Stimulated activated naive CD4-positive, alpha-beta T cell (primary cell): ENCODE results near the gene CMSS1.

Experiments
- DNase-seq, 6 experiments: peaks; one replicate each; lab custom pipeline; 2025; lab: John Stamatoyannopoulos, UW

The CMSS1 gene

DNA sequence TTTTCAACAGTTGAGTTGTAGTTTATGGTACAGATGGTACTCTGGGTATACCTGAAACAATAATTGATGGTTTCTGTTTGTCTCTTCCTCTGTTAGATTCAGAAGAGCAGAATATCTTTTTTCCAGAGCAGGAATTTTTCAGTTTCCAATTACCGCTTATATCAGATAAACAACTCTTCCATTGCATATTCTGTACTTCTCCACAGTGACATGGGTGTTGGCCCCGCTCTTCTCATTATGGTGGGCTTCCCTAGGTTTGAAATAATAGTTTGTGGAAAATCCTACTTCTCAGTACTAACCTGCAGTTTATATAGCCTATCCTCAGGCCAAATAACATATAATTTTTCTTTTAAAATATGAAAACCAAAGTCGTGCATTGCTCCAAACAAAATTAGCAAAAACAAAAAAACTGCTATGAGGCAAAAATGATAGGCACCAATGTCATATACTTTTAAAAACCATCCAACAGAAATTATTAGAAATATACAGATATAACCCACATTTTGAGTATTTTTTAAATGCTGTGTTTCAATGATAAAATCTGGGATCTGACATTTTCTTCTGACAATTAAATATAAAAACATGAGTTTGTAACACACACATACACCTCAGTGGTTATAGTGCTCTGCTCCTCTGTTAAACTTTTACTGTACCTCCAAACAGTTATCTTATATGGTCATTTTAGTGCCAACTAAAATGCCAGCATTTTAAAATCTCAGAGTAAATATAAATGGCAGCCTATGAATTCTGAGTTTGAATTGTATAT lies 56.8 kb downstream of the CMSS1 start:
- DNase-seq: no peak

DNA sequence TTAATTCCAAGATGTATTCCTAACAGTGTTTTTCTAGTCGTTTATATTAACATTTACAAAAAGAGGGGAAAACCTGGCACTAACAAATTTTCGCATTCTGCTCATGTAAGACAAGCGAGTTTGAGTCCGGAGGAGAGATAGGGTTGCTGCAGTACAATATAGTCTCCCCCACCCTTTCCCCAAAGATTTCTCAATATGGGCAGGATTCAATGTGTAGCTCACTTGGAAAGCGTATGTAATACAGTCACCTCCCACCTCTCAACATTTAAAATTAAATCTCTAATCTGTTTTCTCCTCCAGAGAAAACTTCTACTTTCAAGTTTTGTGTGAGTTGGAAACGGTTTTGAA lies 57.9 kb downstream of the CMSS1 start:
- no peak for DNase-seq

DNA sequence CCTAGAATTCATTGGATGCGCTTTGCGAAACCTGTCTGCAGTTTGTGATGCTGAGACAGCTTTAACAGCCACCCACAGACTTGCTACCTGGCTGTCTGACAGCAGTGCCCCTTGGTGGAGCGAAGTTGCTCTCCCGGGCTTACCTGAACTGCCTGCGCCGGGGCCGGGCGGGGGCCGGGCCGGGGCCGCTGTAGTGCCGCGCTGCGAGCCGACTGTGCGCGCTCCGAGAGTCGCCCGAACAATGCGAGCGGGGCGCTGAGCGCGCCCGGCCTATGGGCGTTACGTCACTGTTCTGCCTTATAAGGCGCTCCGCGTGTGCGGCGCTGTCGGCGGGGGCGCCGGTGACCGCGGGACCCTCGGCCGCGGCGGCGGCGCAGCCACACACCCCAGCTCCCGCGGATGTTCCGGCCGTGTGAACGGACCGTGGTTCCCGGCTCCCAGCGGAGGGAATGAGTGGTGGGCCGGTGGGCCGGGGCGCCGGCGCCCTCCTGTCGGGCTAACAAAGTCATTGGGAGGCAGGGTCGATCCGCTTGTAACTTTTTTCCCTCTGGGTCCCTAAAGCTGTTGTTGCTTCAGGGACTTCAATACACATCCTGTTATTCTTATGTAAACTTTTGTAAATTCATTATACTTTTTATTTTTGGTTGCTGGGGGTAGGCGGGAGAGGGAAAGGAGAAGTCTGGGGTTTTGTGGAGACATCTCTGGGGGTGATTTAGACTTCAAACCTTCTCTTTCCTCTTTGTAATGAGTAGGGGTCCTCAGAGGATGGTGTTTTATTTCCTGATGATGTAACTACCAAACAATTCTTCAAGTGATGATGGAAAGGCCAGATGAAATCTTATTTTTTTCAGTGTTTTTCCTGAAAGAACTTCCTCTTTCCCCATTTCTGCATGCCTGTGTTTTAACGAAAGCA lies 58.5 kb downstream of the CMSS1 start:
- DNase-seq: peak; percentile 44 to 70 (median 66)

DNA sequence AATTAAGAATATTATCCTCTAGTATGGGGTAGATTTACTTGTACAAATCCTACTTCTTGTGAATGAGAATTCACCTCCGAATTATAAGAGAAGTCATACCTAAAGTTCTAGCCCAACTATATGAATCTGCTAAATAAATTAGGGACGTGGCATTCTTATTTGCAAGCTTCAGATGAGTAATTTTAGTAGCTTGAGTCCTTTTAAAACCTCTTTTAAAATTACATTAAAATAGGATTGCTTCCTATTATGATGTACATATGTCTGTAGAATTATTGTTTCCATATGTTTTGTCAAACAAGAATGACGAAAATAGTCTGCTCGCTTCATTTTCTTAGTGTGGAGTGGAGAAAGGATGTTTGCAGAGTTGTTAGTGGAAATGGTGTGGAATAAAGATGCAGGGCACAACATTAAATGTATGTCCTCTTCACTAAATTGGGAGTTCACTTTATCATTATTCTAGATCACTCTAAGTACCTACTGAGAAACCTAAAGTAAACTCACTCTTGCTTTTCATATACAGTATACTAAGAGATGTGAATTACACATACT lies 59.4 kb downstream of the CMSS1 start:
- DNase-seq: no peak

DNA sequence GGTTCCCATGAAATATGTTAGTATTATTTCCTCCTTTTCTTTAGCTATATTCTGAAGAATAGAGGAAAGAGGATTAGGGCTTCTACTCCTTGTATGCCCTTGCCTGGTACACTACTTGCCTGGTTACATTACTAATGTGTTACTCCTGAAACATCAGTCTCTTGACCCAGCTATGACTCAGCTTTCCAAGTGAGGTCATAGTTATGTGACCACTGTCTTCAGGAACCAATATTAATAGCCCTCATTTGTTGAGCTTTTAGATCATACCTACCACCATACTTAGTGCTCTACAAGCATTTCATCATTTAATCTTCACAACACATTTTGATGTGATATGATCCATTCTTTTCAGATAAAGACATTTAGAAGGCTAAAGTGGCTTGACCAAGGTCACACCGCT lies 60.3 kb downstream of the CMSS1 start:
- no peak for DNase-seq

DNA sequence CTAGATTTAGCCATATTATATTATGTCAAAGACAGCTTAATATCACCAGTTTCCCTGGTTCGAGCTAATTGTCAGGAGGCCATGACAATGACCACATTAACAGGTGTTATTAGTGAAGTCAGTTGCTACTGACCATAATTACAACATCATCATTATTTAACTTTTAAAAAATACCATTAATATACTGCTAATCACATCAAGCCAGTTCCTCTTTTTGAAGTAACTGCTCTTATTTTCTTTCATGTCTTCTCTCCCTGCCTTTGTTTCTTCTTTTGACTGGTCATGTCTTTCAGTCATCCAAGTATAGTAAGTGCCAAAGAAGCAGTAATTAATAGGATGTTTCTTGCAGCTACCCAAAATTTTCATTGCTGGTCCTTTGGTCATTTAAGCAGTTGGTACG lies 61.6 kb downstream of the CMSS1 start:
- no peak for DNase-seq

DNA sequence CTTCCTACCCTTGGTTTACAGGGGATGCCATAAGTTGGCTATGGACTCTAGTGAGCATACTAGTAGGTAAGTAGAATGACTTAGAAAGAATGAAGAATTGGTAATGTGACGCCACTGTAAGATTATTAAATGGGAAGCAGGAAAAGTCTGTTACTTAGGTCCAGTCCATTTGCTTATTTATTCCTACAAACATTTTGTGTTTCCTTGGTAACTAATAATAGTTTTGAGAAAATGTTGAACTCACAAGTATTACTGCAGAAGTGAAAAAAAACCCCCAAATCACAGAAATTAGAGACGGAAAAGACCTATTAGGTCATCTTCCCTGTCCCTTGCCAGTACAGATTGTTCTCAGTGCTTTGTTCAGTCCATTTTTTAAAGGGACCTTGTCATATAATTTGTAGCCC lies 63.5 kb downstream of the CMSS1 start:
- no peak for DNase-seq

DNA sequence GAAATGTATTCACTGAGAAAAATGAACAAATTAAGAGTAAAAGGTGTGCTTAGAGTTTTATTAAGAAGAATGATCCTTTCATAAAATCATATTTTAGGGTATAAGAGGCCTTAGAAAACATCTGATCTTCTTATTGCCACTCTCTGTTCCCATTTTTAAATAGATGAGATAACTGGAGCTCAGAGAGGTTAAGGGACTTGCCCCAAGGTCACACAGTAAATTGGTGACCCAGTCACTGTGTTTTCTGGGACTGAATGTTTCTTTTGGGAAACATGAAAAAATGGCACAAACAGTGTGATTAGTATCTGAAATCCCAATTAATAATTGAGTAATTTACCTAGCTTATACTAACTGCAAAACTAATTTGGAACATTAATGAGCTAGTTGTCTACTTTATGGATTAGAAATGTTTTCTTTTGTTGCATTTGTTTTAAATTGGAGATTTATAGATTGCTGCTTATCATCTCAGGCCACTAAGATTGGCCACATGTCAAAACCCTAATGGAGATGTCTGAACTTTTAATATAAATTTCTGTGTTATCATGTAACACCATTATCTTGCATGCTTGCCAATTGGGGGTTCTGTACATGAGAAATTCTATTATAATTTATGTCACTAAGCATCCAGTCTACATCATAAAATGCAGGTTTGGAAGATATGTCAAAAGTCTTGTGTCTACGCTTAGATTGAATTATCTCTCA lies 64.9 kb downstream of the CMSS1 start:
- no peak for DNase-seq

DNA sequence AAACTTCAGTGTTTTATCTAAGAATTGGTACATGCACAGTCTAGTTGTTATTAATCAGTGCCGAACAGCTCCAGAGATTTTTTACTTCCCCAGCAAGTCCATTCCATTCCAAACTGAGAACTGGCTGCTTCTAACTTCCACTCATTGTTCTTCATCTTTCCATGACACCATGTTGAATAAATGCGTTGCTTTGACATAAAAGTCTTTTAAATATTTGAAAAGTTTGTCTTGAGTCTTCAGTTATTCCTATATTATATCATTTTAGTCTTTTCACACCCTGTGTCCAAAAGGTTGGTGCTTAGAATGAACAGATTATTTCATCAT lies 65.4 kb downstream of the CMSS1 start:
- DNase-seq: no peak

DNA sequence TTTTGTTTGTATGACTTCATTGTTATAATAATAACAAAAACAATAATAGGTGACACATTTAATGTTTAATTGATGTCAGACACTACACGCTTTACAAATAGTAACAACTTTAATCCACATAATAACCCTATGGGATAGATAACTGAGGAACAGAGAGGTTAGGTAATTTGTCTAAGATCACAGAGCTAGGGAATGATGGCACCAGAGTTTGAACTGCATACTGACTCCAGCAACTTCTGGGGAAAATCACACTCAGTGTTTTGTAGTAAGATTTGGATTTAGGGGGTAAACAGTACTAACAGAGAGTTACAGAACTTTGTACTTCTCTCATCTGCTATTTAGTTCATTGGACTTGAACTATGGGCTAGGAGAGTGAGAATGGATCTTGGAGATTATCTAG lies 66.0 kb downstream of the CMSS1 start:
- no peak for DNase-seq

DNA sequence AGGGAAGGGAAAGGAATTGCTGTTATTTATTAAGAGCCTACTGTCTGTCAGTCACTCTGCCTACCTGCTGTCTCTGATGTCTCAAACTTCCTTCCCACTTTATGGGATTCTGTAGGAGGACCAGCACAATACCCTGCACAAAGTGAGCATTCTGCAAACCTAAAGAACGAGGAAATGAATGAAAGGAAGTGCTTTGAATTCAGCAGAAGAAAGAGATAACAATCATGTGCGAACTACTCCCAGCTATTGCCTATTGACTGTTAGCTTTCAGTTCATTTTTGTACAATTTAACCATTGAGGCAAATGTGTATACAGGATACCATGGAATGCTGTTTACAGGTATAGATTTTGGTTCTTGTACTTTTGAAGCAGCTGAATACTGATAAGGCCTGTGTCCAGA lies 66.8 kb downstream of the CMSS1 start:
- DNase-seq: peak in 1 of 6 experiments; percentile 10

DNA sequence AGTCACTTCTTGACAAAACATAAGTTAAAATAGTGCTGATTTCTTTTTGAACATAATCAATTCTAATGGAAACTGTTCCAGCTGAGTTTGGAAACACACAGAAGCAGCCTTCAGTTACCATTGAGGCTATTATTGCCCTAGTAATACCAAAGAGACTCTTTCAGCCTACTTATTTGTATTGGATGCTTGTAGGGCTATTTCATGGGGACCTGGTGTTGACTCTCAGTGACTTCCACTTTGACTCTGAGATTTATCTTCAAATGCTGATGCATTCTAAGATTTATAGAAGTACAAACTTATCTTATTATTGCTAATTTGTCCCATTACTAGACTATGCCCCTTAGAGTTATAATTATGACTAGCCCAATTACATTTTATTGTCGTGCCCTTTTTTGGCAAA lies 67.4 kb downstream of the CMSS1 start:
- DNase-seq: no peak

DNA sequence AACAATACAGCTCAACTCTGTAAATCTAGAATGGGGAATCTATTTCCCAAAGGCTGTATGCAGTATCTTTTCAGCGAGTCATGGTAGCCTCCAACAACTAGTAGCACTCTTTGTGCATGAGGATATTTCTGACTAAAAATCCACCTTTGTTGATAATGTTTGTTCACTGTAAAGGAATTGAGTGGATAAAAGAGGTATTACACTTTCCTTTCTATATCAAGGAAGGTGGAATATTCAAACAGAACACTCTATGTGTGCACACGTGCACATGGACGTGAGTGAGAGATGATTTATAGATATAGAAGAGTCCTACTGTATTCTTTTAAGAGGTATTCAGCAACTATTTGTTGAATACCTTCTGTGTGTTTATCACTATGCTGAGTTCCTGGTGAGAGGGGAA lies 68.2 kb downstream of the CMSS1 start:
- no peak for DNase-seq

DNA sequence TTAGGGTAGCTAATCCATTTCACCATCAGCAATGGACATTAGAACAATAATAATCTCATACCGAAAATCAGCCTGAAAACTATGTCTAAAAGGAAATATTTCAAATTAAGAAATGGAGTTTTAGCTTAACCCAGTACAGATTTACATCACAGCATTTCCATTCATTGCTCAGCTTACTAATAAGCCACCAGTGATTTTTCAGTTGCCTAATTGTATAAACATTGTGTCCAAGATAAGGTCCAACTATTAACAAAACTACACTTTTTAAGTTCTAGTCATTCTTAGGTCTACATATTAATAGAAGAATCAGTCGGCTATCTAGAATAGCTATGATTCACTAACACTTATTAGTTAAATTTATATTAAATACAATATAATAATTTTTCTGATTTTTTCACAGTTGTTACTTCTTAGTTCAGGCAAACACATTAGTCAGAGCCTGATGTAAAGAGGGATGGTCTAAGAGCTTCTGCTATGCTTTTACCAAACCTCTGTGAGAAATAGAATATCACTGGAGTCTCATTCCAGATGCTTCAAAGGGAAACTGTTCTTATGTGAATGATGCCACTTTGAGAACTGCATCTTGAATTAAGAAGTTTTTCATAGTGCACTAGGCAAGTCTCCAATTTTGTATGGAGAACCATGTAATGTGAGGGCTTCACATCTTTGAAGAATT lies 74.1 kb downstream of the CMSS1 start:
- no peak for DNase-seq

DNA sequence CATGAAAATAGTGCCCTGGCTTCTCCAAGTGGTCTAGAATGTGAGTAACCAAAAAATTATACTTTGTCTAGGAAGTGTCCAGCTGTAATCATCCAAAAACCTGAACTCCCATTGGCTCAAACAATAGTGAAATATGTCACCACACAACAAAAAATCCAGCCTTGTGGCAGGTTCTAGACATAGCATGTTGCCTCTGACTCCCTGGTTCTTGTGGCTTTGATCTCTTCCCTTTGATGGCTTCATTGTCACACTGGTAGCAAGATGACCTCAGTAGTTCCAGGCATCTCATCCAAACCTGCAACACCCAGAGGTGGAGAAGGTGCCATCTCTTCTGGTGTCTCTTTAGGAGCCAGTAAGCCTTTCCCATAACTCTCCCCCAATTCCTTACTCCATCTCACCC lies 74.7 kb downstream of the CMSS1 start:
- no peak for DNase-seq

DNA sequence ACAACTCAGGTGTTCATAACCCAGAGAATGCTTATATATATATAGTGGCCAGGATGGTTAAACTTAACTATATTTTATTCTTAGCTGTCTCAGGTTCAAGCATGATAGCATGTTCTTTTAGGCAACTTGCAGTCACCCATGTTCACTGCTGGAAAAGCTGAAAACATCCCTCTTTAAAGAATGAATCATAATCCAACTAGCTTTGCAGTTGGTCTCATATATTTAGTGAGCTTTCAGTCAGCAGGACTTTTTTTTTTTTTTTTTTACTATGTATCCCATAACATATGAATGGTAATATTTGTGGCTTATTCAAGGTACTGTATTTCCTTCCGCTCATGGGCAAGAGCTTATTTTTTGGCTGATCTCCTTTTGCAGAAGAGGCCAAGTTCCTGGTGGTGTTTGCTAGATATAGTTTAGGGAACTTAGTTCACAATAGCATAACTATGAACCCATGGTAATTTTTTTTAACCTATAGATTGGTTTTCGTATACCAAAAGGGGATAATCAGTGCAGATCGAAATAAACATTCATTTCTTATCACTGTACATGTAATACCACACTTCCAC lies 77.6 kb downstream of the CMSS1 start:
- DNase-seq: no peak

DNA sequence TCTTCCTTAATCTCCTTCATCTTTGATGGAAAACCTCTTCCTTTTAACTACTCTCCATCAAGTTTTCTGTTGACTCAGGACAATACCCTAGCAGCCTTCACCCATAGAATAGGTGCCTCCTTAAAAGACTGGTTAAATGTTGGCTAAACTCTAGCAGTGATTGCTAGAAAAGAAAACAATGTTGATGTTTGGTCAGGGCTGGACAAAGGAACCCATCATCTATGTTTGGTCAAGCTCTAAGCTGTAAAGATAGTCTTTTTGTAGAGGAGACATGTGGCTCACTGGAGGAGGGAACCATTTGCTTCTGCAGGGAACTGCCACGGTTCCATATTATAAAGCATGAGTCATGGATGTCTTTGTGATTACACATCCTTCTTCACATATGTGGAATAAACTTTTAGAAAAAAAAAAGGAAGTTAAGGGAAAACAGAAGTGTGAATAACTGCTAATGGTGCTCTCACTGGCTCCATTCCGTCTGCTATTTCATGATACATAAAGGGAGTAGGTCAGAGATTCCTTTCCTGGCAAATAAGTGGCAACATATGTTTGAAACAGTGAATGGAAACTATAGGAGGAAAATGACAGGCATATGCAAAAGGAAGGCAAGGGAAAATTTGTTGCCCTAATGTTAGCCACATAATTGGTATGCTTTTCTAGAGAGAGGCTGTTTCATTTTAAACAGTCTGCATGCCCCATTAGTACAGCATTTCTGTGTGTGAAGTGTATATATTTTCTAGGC lies 78.2 kb downstream of the CMSS1 start:
- no peak for DNase-seq

DNA sequence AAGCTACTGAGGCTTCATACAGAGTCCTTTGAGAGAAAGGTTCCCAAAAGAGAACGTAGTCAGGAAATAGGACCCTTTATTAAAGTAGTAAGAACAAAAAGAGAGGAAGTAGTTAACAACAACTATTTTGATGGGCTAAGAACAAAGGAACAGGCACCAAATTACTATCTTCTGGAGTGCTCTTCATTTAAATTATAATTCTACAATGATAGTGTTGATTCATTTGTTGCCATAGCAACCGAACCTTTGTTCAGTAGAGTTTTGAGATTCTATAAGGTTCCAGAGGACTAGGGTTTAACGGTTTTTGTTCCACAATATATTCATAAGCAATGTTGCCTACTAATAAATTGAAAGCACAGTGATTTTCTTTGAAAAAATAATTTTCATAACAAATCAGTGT lies 78.8 kb downstream of the CMSS1 start:
- DNase-seq: no peak

DNA sequence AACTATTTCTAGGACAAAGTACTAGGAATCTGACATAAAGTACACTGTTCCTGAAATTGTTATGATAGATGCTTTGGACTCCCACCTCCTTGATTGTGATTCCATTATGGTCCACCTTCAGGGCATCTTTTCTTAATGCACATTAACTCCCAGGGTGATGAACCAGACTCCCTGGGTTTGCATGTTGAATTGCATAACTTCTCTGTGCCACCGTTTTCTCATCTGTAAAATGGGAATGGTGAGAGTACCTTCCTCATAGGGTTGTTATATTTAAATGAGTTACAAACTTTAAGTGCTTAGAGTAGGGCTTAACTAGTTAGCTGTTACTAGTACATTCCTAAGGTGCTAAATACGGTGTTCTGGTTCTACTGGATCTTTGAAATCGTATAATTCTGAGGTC lies 81.9 kb downstream of the CMSS1 start:
- DNase-seq: no peak

DNA sequence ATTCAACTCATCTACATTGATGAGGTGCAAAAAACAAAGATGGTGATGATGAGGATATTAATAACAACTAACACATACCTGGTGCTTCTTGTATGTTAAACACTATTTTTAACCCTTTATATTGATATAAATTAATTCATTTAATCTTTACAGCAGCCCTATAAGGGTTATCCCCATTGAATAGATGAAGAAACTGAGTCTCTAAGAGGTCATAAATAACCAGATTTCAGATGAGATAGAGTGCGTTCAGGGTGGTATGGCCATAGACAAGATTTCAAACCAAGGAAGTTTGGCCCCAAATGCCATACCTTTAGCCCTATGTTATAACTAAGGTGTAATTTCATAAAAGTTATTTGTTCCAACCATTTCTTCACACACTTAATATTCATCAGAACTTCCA lies 82.6 kb downstream of the CMSS1 start:
- DNase-seq: no peak
